H1 (cell line): ENCODE results near the gene PFKFB3. TPM values are rescaled to one million over a fixed set of nuclear protein-coding genes. Genes with fewer than 3 reads are reported as not detected.

Source experiments
- CHD2 ChIP-seq: IDR thresholded peaks from 2 replicates; pipeline ENCODE4 v1.6.1; 2012; ENCODE audit warnings: low read length, improper control_type of control experiment
- HDAC2 ChIP-seq, 2 experiments: fragments of 300-600 bp in 1 of 2; sonication (generic) in 1 of 2; IDR thresholded peaks; 2 replicates each; pipeline ENCODE4 v1.6.1; 2011 to 2012; ENCODE audit warnings: low read depth in 2 of 2, low read length in 2 of 2, mild to moderate bottlenecking in 2 of 2, moderate library complexity in 2 of 2, borderline replicate concordance in 1 of 2, inconsistent platforms in 1 of 2
- KDM5A ChIP-seq: fragments of 200-600 bp; IDR thresholded peaks from 2 replicates; pipeline ENCODE4 v1.7.1; 2012; ENCODE audit warnings: mild to moderate bottlenecking, low read length, inconsistent platforms, mixed read lengths
- SIX5 ChIP-seq: IDR thresholded peaks from 2 replicates; pipeline ENCODE4 v1.6.1; 2011; ENCODE audit warnings: mild to moderate bottlenecking, low read depth, low read length
- polyA plus RNA-seq, 7 experiments: library from polyadenylated mRNA; depleted of rRNA in 3 of 7; stranded (reverse) in 5 of 7; unstranded in 2 of 7; fragments of >200 nt in 5 of 7; fragments of 200-250 nt in 2 of 7; gene quantifications; 1 replicate in 5 of 7; 2 replicates in 1 of 7; 4 replicates in 1 of 7; pipeline versions ENCODE4 v1.2.1 to v1.2.3, GENCODE V29; 2011 to 2013; ENCODE audit warnings: missing spikeins in 2 of 7, mixed read lengths in 2 of 7
- total RNA-seq: library from RNA; stranded (reverse); fragmentation: NEBNext Ultra II Directional; extraction: Animal tissue kit (Norgen Biotek cat#: 25700); gene quantifications from 2 replicates; pipeline ENCODE4 v1.2.1, GENCODE V29; 2021

Gene PFKFB3
- total and polyA plus RNA-seq, 2 of the 8 experiments (the other 6 are each of a cell fraction or from before 2014, with no cell fraction given), result 15.6 to 32.0 TPM

- TF ChIP-seq CHD2, result no peak
- no peak for TF ChIP-seq HDAC2 (IDR thresholded peaks at IDR 0.05; ENCODE audit: borderline replicate concordance in 1 of 2, low read depth in 2 of 2, low read length in 2 of 2)
- no peak for TF ChIP-seq SIX5
- no peak for TF ChIP-seq KDM5A
Measured at GRCh38 chr10:6195376-6195775, 7.4 kb upstream of the PFKFB3 start (continued).
